Measurements from ENCODE around the gene EIF4E3.

DNA sequence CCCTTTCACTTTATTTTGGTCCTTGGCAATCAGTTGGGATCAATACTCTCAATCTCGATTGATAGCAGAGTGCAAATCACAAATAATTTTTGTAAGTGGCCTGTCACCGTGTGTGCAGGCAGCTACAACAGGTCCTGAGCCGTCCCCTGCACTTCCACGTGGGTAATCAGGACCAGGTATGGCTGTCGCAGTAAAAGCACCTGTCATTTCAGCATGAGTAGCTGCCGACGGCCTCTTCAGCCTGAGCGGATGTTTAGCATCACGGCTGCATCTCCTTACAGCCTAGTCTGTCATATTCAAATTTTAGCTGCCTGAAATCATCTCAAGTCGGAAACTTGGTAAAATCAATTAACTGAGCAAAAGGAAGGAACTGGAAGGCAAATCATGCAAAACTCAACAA lies 88.7 kb downstream of the EIF4E3 start:
- no peak for TF ChIP-seq EZH2 (IDR thresholded peaks at IDR 0.05; ENCODE audit: low read length)
- TF ChIP-seq, protein P1, sequence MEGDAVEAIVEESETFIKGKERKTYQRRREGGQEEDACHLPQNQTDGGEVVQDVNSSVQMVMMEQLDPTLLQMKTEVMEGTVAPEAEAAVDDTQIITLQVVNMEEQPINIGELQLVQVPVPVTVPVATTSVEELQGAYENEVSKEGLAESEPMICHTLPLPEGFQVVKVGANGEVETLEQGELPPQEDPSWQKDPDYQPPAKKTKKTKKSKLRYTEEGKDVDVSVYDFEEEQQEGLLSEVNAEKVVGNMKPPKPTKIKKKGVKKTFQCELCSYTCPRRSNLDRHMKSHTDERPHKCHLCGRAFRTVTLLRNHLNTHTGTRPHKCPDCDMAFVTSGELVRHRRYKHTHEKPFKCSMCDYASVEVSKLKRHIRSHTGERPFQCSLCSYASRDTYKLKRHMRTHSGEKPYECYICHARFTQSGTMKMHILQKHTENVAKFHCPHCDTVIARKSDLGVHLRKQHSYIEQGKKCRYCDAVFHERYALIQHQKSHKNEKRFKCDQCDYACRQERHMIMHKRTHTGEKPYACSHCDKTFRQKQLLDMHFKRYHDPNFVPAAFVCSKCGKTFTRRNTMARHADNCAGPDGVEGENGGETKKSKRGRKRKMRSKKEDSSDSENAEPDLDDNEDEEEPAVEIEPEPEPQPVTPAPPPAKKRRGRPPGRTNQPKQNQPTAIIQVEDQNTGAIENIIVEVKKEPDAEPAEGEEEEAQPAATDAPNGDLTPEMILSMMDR (optimal IDR thresholded peaks at IDR 0.05 in 1 of 3, IDR thresholded peaks at IDR 0.05 in 1 of 3, conservative IDR thresholded peaks at IDR 0.05 in 1 of 3; ENCODE audit: extremely low read depth in 1 of 3, insufficient read depth in 2 of 3, low read length in 3 of 3) = no peak
